Spleen (tissue), 11 donors: ENCODE measurements around the gene PIK3C3. TPM values are rescaled to one million over a fixed set of nuclear protein-coding genes. Genes with fewer than 3 reads are reported as not detected.

Source experiments
- DNase-seq: peaks from one replicate; pipeline ENCODE4 v3.0.0-alpha.2; 2020
- H3K27ac ChIP-seq, 8 donors: fragments of 200-600 bp; sonication (generic) in 7 of 8; 1 replicate in 4 of 8; 2 replicates in 4 of 8; pipeline versions ENCODE4 v1.5.0 to v1.8.0; 2016 to 2021; ENCODE audit warnings: inconsistent platforms in 4 of 8, mild to moderate bottlenecking in 4 of 8, moderate library complexity in 1 of 8
- H3K27me3 ChIP-seq, 7 donors: fragments of 200-600 bp; sonication (generic) in 6 of 7; replicated peaks in 1 of 7; 1 replicate in 4 of 7; 2 replicates in 3 of 7; pipeline versions ENCODE4 v1.5.0 to v1.8.0; 2016 to 2021; ENCODE audit warnings: inconsistent platforms in 3 of 7, mild to moderate bottlenecking in 1 of 7
- H3K36me3 ChIP-seq, 6 donors: fragments of 200-600 bp; sonication (generic) in 5 of 6; 1 replicate in 4 of 6; 2 replicates in 2 of 6; pipeline versions ENCODE4 v1.5.0 to v1.8.0; 2016 to 2021; ENCODE audit warnings: inconsistent platforms in 2 of 6
- H3K4me1 ChIP-seq, 6 donors: fragments of 200-600 bp; sonication (generic) in 5 of 6; 1 replicate in 3 of 6; 2 replicates in 3 of 6; pipeline versions ENCODE4 v1.5.0 to v1.8.0; 2016 to 2021; ENCODE audit warnings: inconsistent platforms in 3 of 6
- H3K4me3 ChIP-seq, 8 donors: fragments of 200-600 bp; sonication (generic) in 7 of 8; 1 replicate in 4 of 8; 2 replicates in 4 of 8; pipeline versions ENCODE4 v1.5.0 to v1.8.0; 2016 to 2021; ENCODE audit warnings: inconsistent platforms in 4 of 8, mild to moderate bottlenecking in 4 of 8, moderate library complexity in 2 of 8
- H3K9me3 ChIP-seq, 8 donors: fragments of 200-600 bp; sonication (generic) in 7 of 8; 1 replicate in 4 of 8; 2 replicates in 4 of 8; pipeline versions ENCODE4 v1.5.0 to v1.8.0; 2016 to 2021; ENCODE audit warnings: inconsistent platforms in 4 of 8
- CTCF ChIP-seq, 11 experiments: fragments of 200-600 bp in 7 of 11; fragments of 450-650 bp in 4 of 11; sonication (generic) in 4 of 11; IDR thresholded peaks in 8 of 11; conservative IDR thresholded peaks in 3 of 11; 1 replicate in 7 of 11; 2 replicates in 4 of 11; pipeline versions ENCODE4 v1.4.0 to v1.8.0; 2016 to 2021; ENCODE audit warnings: antibody characterized with exemption in 11 of 11, inconsistent platforms in 4 of 11, mild to moderate bottlenecking in 1 of 11
- POLR2A ChIP-seq, 3 donors: fragments of 450-650 bp; IDR thresholded peaks; one replicate each; pipeline ENCODE4 v1.5.1; 2017; ENCODE audit warnings: antibody characterized with exemption in 3 of 3, mild to moderate bottlenecking in 1 of 3
- POLR2AphosphoS5 ChIP-seq, 3 donors: sonication (generic); formaldehyde crosslinking; IDR thresholded peaks; one replicate each; pipeline ENCODE4 v1.5.1; 2017; ENCODE audit warnings: antibody characterized with exemption in 3 of 3
- WGBS, 5 donors: extraction: QIAGEN DNeasy Blood & Tissue Kit in 3 of 5; methylation state at CpG; one replicate each; pipeline versions ENCODE4 v1.1.5 to v1.1.7; 2013 to 2018; 5-methylcytosine and 5-hydroxymethylcytosine counted together
- intact Hi-C: fragments of 100-400 bp; cut with DNase I; formaldehyde crosslinking; loops from one replicate; pipeline ENCODE4 v1.15.0; 2023; ENCODE audit warnings: low total_unique reads
- polyA plus RNA-seq, 3 donors: library from polyadenylated mRNA; stranded (reverse); fragments of 200-250 nt; gene quantifications; one replicate each; pipeline ENCODE4 v1.2.1, GENCODE V29; 2013
- total RNA-seq, 7 donors: library from RNA; depleted of rRNA in 3 of 7; stranded (reverse); fragments of >200 nt in 3 of 7; fragmentation: NEBNext Ultra II Directional in 4 of 7; extraction: Animal tissue kit (Norgen Biotek cat#: 25700) in 4 of 7; gene quantifications; one replicate each; pipeline versions ENCODE4 v1.1.0 to v1.2.1, GENCODE V29; 2016 to 2021
- donor health status: healthy with polysubstance abuse.
- donor health status: DM: no; HTN: no; CAD: no; lungs with moderate emphysema.
- donor health status: DM: no; HTN: no; CAD: no.
- donor health status: Bipolar disorder and iron deficiency.
- donor health status: healthy.
- donor health status: DM: no; HTN: no; CAD: no.
- donor health status: DM: yes; HTN: yes; CAD: no.

Gene PIK3C3
- total and polyA plus RNA-seq, 10 donors, result 22.8 to 77.3 (median 62.2) TPM

DNA sequence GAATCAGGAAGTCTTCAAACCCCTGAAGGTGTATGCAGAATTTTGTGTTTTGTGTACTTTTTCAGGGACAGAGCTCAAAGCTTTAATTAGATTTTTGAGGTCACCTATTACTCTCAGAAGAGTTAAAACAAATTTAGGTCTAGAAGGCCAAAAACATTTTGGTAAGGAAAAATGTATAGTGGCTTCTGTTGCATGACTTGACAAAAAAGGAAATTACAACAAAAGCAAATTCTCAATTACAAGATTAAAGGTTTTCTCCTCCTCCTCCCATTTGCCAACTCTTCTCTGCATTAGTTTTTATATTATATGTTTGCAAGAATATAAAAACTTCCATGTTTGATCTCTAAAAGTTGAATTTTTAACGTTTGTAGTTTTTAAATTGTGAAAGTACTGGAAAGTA, 4.0 kb downstream of the PIK3C3 start:
- intact Hi-C loops, result no loop called here
- Histone ChIP-seq H3K27me3 (no peaks in the 10 kb centered on the region), H3K4me1 (peaks cover 23 to 82% (median 43%) of the 10 kb centered on the region in 6 donors), H3K9me3 (no peaks in the 10 kb centered on the region), H3K36me3 (peaks cover 0 to 65% (median 19%) of the 10 kb centered on the region in 6 donors), H3K4me3 (no peak overlapping the region), H3K27ac (no peak overlapping the region)
- no peak for DNase-seq
- TF ChIP-seq CTCF (IDR thresholded peaks at IDR 0.05 in 8 of 11, conservative IDR thresholded peaks at IDR 0.05 in 3 of 11) (no peak), POLR2A (IDR thresholded peaks at IDR 0.05) (no peak), POLR2AphosphoS5 (IDR thresholded peaks at IDR 0.05) (no peak)
- 91 to 95% (median 94%) methylated on average over 1 of the region's 1 CpG for WGBS, 5 donors

GRCh38 chr18:41965634-41966255, 10.7 kb downstream of the PIK3C3 start:
- Histone ChIP-seq H3K4me1 (peaks cover 0 to 57% (median 12%) of the 10 kb centered on the region in 6 donors), H3K9me3 (no peaks in the 10 kb centered on the region), H3K27ac (no peak overlapping the region), H3K27me3 (no peaks in the 10 kb centered on the region), H3K4me3 (no peak overlapping the region), H3K36me3 (peaks cover 0 to 92% (median 36%) of the 10 kb centered on the region in 6 donors)
- no peak for DNase-seq
- 91 to 95% (median 92%) methylated on average over 7 of the region's 7 CpGs for WGBS, 5 donors
- TF ChIP-seq POLR2AphosphoS5 (IDR thresholded peaks at IDR 0.05), result no peak
- intact Hi-C loops, result no loop called here

DNA sequence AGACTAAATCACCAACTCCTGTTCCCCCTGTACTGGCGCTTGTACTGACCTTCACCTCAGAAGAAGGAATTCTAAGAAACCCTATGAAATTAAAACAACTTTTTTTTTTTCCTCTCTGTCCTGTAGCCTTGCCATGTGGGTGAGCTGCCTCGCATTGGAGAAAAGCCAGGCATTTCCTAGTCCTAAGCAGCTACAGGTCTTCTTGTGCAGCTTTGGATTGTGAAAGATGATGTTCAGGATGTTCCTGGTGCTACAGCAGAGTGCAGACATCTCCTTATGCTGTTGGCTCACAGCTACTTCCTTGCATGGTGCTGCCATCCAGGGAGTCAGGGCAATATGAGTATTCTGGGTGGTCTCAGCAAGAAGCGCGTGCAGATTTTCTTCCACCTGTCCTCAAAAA, 11.9 kb downstream of the PIK3C3 start:
- no peak for TF ChIP-seq POLR2AphosphoS5 (IDR thresholded peaks at IDR 0.05)
- TF ChIP-seq CTCF (IDR thresholded peaks at IDR 0.05 in 8 of 11, conservative IDR thresholded peaks at IDR 0.05 in 3 of 11), result no peak
- TF ChIP-seq POLR2A (IDR thresholded peaks at IDR 0.05), result no peak
- no peak overlapping the region for H3K4me3 ChIP-seq
- no peaks in the 10 kb centered on the region for H3K9me3 ChIP-seq
- H3K27me3 ChIP-seq, result no peaks in the 10 kb centered on the region
- no peak for DNase-seq
- WGBS, 5 donors, result 80 to 93% (median 92%) methylated on average over 4 of the region's 4 CpGs
- no peak overlapping the region for H3K27ac ChIP-seq
- H3K4me1 ChIP-seq, result peaks cover 0 to 45% (median 12%) of the 10 kb centered on the region in 6 donors
- intact Hi-C loops, result no loop called here
- H3K36me3 ChIP-seq, result peaks cover 0 to 96% (median 46%) of the 10 kb centered on the region in 6 donors

GRCh38 chr18:41967680-41968079, 12.6 kb downstream of the PIK3C3 start:
- DNase-seq, result no peak
- H3K4me3 ChIP-seq, result no peak overlapping the region
- peaks cover 0 to 47% (median 10%) of the 10 kb centered on the region in 6 donors for H3K4me1 ChIP-seq
- no peaks in the 10 kb centered on the region for H3K9me3 ChIP-seq
- no peak overlapping the region for H3K27ac ChIP-seq
- H3K36me3 ChIP-seq, result peaks cover 0 to 95% (median 44%) of the 10 kb centered on the region in 6 donors
- no peaks in the 10 kb centered on the region for H3K27me3 ChIP-seq
- TF ChIP-seq CTCF (IDR thresholded peaks at IDR 0.05 in 8 of 11, conservative IDR thresholded peaks at IDR 0.05 in 3 of 11) (no peak), POLR2AphosphoS5 (IDR thresholded peaks at IDR 0.05) (no peak), POLR2A (IDR thresholded peaks at IDR 0.05) (no peak)
- 90 to 100% (median 97%) methylated on average over 2 of the region's 2 CpGs for WGBS, 5 donors
- intact Hi-C loops, result no loop called here
